Measurements from ENCODE around the gene PCCB. TPM values are rescaled to one million over a fixed set of nuclear protein-coding genes. Genes with fewer than 3 reads are reported as not detected.

The PCCB gene
- total and polyA plus RNA-seq, 2 donors (not counting 1 experiment from before 2014, with no cell fraction given): 12.1 to 15.5 TPM

GRCh38 chr3:136377508-136377907 is 127.4 kb downstream of the PCCB start:
- ATAC-seq (ENCODE audit: low read depth) (no peak), DNase-seq (no peak)
- Histone ChIP-seq H3K4me1 (ENCODE audit: control insufficient read depth in 2 of 2, insufficient read depth in 2 of 2, low read length in 2 of 2) (no peaks in the 10 kb centered on the region), H3K27me3 (replicated peaks in 1 of 4; ENCODE audit: control extremely low read depth in 1 of 4, control insufficient read depth in 3 of 4, insufficient read depth in 4 of 4, low read length in 3 of 4) (no peaks in the 10 kb centered on the region), H3K79me2 (ENCODE audit: control insufficient read depth, insufficient read depth, low read length) (no peaks in the 10 kb centered on the region), H3K4me2 (replicated peaks; ENCODE audit: low read depth, low read length, poor library complexity, severe bottlenecking) (no peak overlapping the region), H3K9me3 (ENCODE audit: control extremely low read depth in 1 of 3, control insufficient read depth in 2 of 3, insufficient read depth in 1 of 3, low read length in 2 of 3) (no peaks in the 10 kb centered on the region), H3K36me3 (replicated peaks in 1 of 2; ENCODE audit: control extremely low read depth in 1 of 2, control insufficient read depth in 1 of 2, extremely low read depth in 1 of 2, insufficient read depth in 2 of 2, low read length in 1 of 2) (peaks cover 2 to 8% of the 10 kb centered on the region in 2 experiments), H4K20me1 (ENCODE audit: control insufficient read depth, insufficient read depth, low read length, poor library complexity, severe bottlenecking) (no peaks in the 10 kb centered on the region), H3K9ac (ENCODE audit: low read length) (no peak overlapping the region), H2AFZ (ENCODE audit: insufficient read depth, low read depth, low read length, poor library complexity, severe bottlenecking) (no peak overlapping the region), H3K27ac (ENCODE audit: low read length in 2 of 2) (no peak overlapping the region), H3K4me3 (ENCODE audit: control extremely low read depth in 1 of 5, extremely low read depth in 1 of 5, insufficient read depth in 1 of 5, low read depth in 2 of 5, low read length in 4 of 5) (no peak overlapping the region)
- Mint-ChIP-seq H3K9me3 (ENCODE audit: insufficient read depth) (no peaks in the 10 kb centered on the region), H3K4me1 (no peaks in the 10 kb centered on the region), H3K27me3 (no peaks in the 10 kb centered on the region), H3K27ac (no peak overlapping the region), H3K4me3 (no peak overlapping the region)
- ChIA-PET CTCF (interaction anchor here (0.9 kb wide), 1 partner anchor 301 kb away, joined by 3 read pairs; no protein-coding TSS in a partner anchor), POLR2A (no interaction called here)
- intact Hi-C loops (cut with micrococcal nuclease): no loop called here
- WGBS (ENCODE audit: insufficient coverage): no CpG with 5 or more reads among the region's 2 CpGs
- no peak for TF ChIP-seq CTCF (IDR thresholded peaks at IDR 0.05)
- TF ChIP-seq EZH2 (IDR thresholded peaks at IDR 0.05; ENCODE audit: borderline replicate concordance, insufficient read depth, low read depth, low read length, poor library complexity, severe bottlenecking): no peak

DNA sequence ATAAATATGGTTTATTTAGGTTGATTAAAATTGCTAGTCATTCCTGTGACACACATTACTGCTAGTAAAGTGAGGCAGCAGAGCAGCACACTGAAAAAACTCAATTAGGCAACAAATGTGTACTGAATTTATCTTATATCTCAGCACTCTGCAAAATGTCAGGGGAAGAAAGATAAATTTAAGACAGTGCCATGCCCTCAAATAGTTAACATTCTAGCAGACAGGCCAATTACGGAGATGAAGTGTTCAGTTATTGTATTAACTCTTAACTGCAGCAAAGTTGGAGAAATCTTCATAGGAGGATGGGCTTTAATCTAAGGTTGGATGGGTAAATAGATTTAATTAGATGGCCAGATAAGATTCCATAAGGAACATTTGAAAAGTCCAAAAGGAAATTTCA is 127.9 kb downstream of the PCCB start:
- no peak for TF ChIP-seq EZH2 (IDR thresholded peaks at IDR 0.05; ENCODE audit: borderline replicate concordance, insufficient read depth, low read depth, low read length, poor library complexity, severe bottlenecking)
- TF ChIP-seq CTCF (IDR thresholded peaks at IDR 0.05): no peak
- no peak for ATAC-seq (ENCODE audit: low read depth)
- WGBS (ENCODE audit: insufficient coverage): no CpG with 5 or more reads among the region's 1 CpG
- H3K9me3 ChIP-seq (ENCODE audit: control extremely low read depth in 1 of 3, control insufficient read depth in 2 of 3, insufficient read depth in 1 of 3, low read length in 2 of 3): no peaks in the 10 kb centered on the region
- ChIA-PET POLR2A (no interaction called here), CTCF (interaction anchor here (0.5 kb wide), 1 partner anchor 40 kb away, joined by 6 read pairs; no protein-coding TSS in a partner anchor)
- H3K4me3 Mint-ChIP-seq: no peak overlapping the region
- no peak overlapping the region for H2AFZ ChIP-seq (ENCODE audit: insufficient read depth, low read depth, low read length, poor library complexity, severe bottlenecking)
- H3K27me3 ChIP-seq (replicated peaks in 1 of 4; ENCODE audit: control extremely low read depth in 1 of 4, control insufficient read depth in 3 of 4, insufficient read depth in 4 of 4, low read length in 3 of 4): no peaks in the 10 kb centered on the region
- no peak overlapping the region for H3K4me2 ChIP-seq (replicated peaks; ENCODE audit: low read depth, low read length, poor library complexity, severe bottlenecking)
- no peaks in the 10 kb centered on the region for H3K27me3 Mint-ChIP-seq
- H3K9ac ChIP-seq (ENCODE audit: low read length): no peak overlapping the region
- H3K27ac Mint-ChIP-seq: no peak overlapping the region
- no peaks in the 10 kb centered on the region for H4K20me1 ChIP-seq (ENCODE audit: control insufficient read depth, insufficient read depth, low read length, poor library complexity, severe bottlenecking)
- intact Hi-C loops (cut with micrococcal nuclease): no loop called here
- no peak overlapping the region for H3K27ac ChIP-seq (ENCODE audit: low read length in 2 of 2)
- no peak overlapping the region for H3K4me3 ChIP-seq (ENCODE audit: control extremely low read depth in 1 of 5, extremely low read depth in 1 of 5, insufficient read depth in 1 of 5, low read depth in 2 of 5, low read length in 4 of 5)
- no peak for DNase-seq
- H3K4me1 ChIP-seq (ENCODE audit: control insufficient read depth in 2 of 2, insufficient read depth in 2 of 2, low read length in 2 of 2): no peaks in the 10 kb centered on the region
- H3K9me3 Mint-ChIP-seq (ENCODE audit: insufficient read depth): no peaks in the 10 kb centered on the region
- peaks cover 2 to 8% of the 10 kb centered on the region in 2 experiments for H3K36me3 ChIP-seq (replicated peaks in 1 of 2; ENCODE audit: control extremely low read depth in 1 of 2, control insufficient read depth in 1 of 2, extremely low read depth in 1 of 2, insufficient read depth in 2 of 2, low read length in 1 of 2)
- H3K4me1 Mint-ChIP-seq: no peaks in the 10 kb centered on the region
- no peaks in the 10 kb centered on the region for H3K79me2 ChIP-seq (ENCODE audit: control insufficient read depth, insufficient read depth, low read length)

Other genes with a start within 250 kb of the PCCB start
- 97.1 and 99.6 TPM in 2 replicates for gene MSL2, start 54.0 kb upstream of the PCCB start, total RNA-seq
- 25.8 and 40.5 TPM in 2 replicates for gene MSL2, start 54.0 kb upstream of the PCCB start, polyA plus RNA-seq

All from B cell (primary cell).